Activated CD4-positive, alpha-beta T cell treated with anti-CD3 and anti-CD28 coated beads, Interleukin-2, amount 10 ng/mL, durations not matched to agents 24 days and 14 days (primary cell): ENCODE results near the gene OSBP2. TPM values are rescaled to one million over a fixed set of nuclear protein-coding genes. Genes with fewer than 3 reads are reported as not detected.

Source experiments
- DNase-seq: peaks from one replicate; pipeline ENCODE4 v3.0.0; 2022
- H3K27ac Mint-ChIP-seq: one replicate; pipeline ENCODE4 v1.8.0; 2022; ENCODE audit warnings: mild to moderate bottlenecking, mixed read lengths
- H3K27me3 Mint-ChIP-seq: one replicate; pipeline ENCODE4 v1.8.0; 2022; ENCODE audit warnings: mixed read lengths
- H3K36me3 Mint-ChIP-seq: one replicate; pipeline ENCODE4 v1.8.0; 2022; ENCODE audit warnings: low read depth, mild to moderate bottlenecking, mixed read lengths
- H3K4me1 Mint-ChIP-seq: one replicate; pipeline ENCODE4 v1.8.0; 2021; ENCODE audit warnings: mixed read lengths
- H3K4me3 Mint-ChIP-seq: one replicate; pipeline ENCODE4 v1.8.0; 2022; ENCODE audit warnings: mild to moderate bottlenecking, moderate library complexity, mixed read lengths
- H3K9me3 Mint-ChIP-seq: one replicate; pipeline ENCODE4 v1.8.0; 2021; ENCODE audit warnings: mixed read lengths
- intact Hi-C: fragments of 100-400 bp; cut with micrococcal nuclease; formaldehyde crosslinking; loops from one replicate; pipeline ENCODE4 v1.15.1; 2023
- total RNA-seq: library from RNA; stranded (reverse); gene quantifications from 2 replicates; pipeline ENCODE4 v1.2.3, GENCODE V29; 2022

Gene OSBP2
- 2.1 and 2.6 TPM in 2 replicates for total RNA-seq

- H3K36me3 Mint-ChIP-seq = peaks cover 3% of the 10 kb centered on the region
- H3K27ac Mint-ChIP-seq = peak within 1 kb of the TSS; percentile 71
- peak within 1 kb of the TSS; percentile 85 for H3K4me3 Mint-ChIP-seq
- DNase-seq = peak; percentile 80
- peaks cover 10% of the 10 kb centered on the region for H3K4me1 Mint-ChIP-seq
- peaks cover 24% of the 10 kb centered on the region for H3K27me3 Mint-ChIP-seq
- H3K9me3 Mint-ChIP-seq = no peaks in the 10 kb centered on the region
- intact Hi-C loops = loop anchor here (5.0 to 10.0 kb wide), 2 partner anchors 60 to 63 kb away; partner anchors contain the start of gene SLC35E4
Measured at GRCh38 chr22:30694640-30695350, at the start of gene OSBP2. Gene OSBP2, plus strand, starts transcription at chr22:30694874. Its CDS starts 36 bp downstream, at chr22:30694910.

GRCh38 chr22:30646518-30647160, 48.0 kb upstream of the OSBP2 start:
- no peak overlapping the region for H3K4me3 Mint-ChIP-seq
- H3K4me1 Mint-ChIP-seq = peaks cover 40% of the 10 kb centered on the region

GRCh38 chr22:30647536-30647935, 47.1 kb upstream of the OSBP2 start:
- Mint-ChIP-seq H3K36me3 (peaks cover 12% of the 10 kb centered on the region), H3K4me3 (no peak overlapping the region), H3K27me3 (no peaks in the 10 kb centered on the region), H3K27ac (peak overlapping the region; percentile 57), H3K4me1 (peaks cover 45% of the 10 kb centered on the region), H3K9me3 (no peaks in the 10 kb centered on the region)
- no peak for DNase-seq
- intact Hi-C loops = no loop called here

More at GRCh38 chr22:30646518-30647160, 48.0 kb upstream of the OSBP2 start:
- Mint-ChIP-seq H3K27me3 (no peaks in the 10 kb centered on the region), H3K36me3 (peaks cover 10% of the 10 kb centered on the region), H3K9me3 (no peaks in the 10 kb centered on the region), H3K27ac (no peak overlapping the region)
- intact Hi-C loops = no loop called here
- no peak for DNase-seq

GRCh38 chr22:30648825-30649224, 45.8 kb upstream of the OSBP2 start:
- Mint-ChIP-seq H3K4me1 (peaks cover 43% of the 10 kb centered on the region), H3K36me3 (peaks cover 14% of the 10 kb centered on the region), H3K27ac (peak overlapping the region; percentile 92), H3K9me3 (no peaks in the 10 kb centered on the region), H3K27me3 (no peaks in the 10 kb centered on the region), H3K4me3 (peak overlapping the region; percentile 40)
- intact Hi-C loops = loop anchor here (1.0 to 2.0 kb wide), 3 partner anchors 15 to 93 kb away; partner anchors contain the start of gene DUSP18
- no peak for DNase-seq

- intact Hi-C loops = loop anchor here (1.0 to 2.0 kb wide), 3 partner anchors 15 to 93 kb away; partner anchors contain the start of gene DUSP18
- no peaks in the 10 kb centered on the region for H3K9me3 Mint-ChIP-seq
- DNase-seq = peak; percentile 91
- H3K27ac Mint-ChIP-seq = peak overlapping the region; percentile 92
- peak overlapping the region; percentile 40 for H3K4me3 Mint-ChIP-seq
- H3K36me3 Mint-ChIP-seq = peaks cover 16% of the 10 kb centered on the region
- peaks cover 38% of the 10 kb centered on the region for H3K4me1 Mint-ChIP-seq
- no peaks in the 10 kb centered on the region for H3K27me3 Mint-ChIP-seq
Measured at GRCh38 chr22:30649430-30650007, 45.2 kb upstream of the OSBP2 start.

GRCh38 chr22:30650508-30651116, 44.1 kb upstream of the OSBP2 start:
- Mint-ChIP-seq H3K27ac (peak overlapping the region; percentile 72), H3K4me3 (no peak overlapping the region), H3K27me3 (no peaks in the 10 kb centered on the region), H3K36me3 (peaks cover 22% of the 10 kb centered on the region), H3K4me1 (peaks cover 34% of the 10 kb centered on the region), H3K9me3 (no peaks in the 10 kb centered on the region)
- intact Hi-C loops = no loop called here
- DNase-seq = no peak

GRCh38 chr22:30652852-30653251, 41.8 kb upstream of the OSBP2 start:
- Mint-ChIP-seq H3K36me3 (peaks cover 18% of the 10 kb centered on the region), H3K4me1 (peaks cover 34% of the 10 kb centered on the region), H3K27me3 (no peaks in the 10 kb centered on the region), H3K4me3 (no peak overlapping the region), H3K27ac (peak overlapping the region; percentile 9), H3K9me3 (no peaks in the 10 kb centered on the region)
- intact Hi-C loops = no loop called here
- no peak for DNase-seq

GRCh38 chr22:30654361-30654760, 40.3 kb upstream of the OSBP2 start:
- intact Hi-C loops = no loop called here
- Mint-ChIP-seq H3K4me1 (peaks cover 24% of the 10 kb centered on the region), H3K36me3 (peaks cover 14% of the 10 kb centered on the region), H3K4me3 (no peak overlapping the region), H3K27ac (no peak overlapping the region), H3K9me3 (no peaks in the 10 kb centered on the region), H3K27me3 (no peaks in the 10 kb centered on the region)
- no peak for DNase-seq

GRCh38 chr22:30655532-30655931, 39.1 kb upstream of the OSBP2 start:
- intact Hi-C loops = no loop called here
- no peak for DNase-seq
- H3K27ac Mint-ChIP-seq = no peak overlapping the region
- no peak overlapping the region for H3K4me3 Mint-ChIP-seq
- H3K36me3 Mint-ChIP-seq = peaks cover 21% of the 10 kb centered on the region
- no peaks in the 10 kb centered on the region for H3K9me3 Mint-ChIP-seq
- H3K27me3 Mint-ChIP-seq = no peaks in the 10 kb centered on the region
- peaks cover 18% of the 10 kb centered on the region for H3K4me1 Mint-ChIP-seq

GRCh38 chr22:30662040-30662439, 32.6 kb upstream of the OSBP2 start:
- Mint-ChIP-seq H3K27ac (no peak overlapping the region), H3K27me3 (no peaks in the 10 kb centered on the region), H3K4me1 (peaks cover 12% of the 10 kb centered on the region), H3K4me3 (no peak overlapping the region), H3K9me3 (no peaks in the 10 kb centered on the region), H3K36me3 (peaks cover 33% of the 10 kb centered on the region)
- DNase-seq = no peak
- intact Hi-C loops = no loop called here

GRCh38 chr22:30664798-30665197, 29.9 kb upstream of the OSBP2 start:
- peaks cover 2% of the 10 kb centered on the region for H3K27me3 Mint-ChIP-seq
- intact Hi-C loops = no loop called here
- peak; percentile 56 for DNase-seq
- peaks cover 20% of the 10 kb centered on the region for H3K4me1 Mint-ChIP-seq
- H3K9me3 Mint-ChIP-seq = no peaks in the 10 kb centered on the region
- peaks cover 30% of the 10 kb centered on the region for H3K36me3 Mint-ChIP-seq
- no peak overlapping the region for H3K4me3 Mint-ChIP-seq
- H3K27ac Mint-ChIP-seq = no peak overlapping the region

GRCh38 chr22:30665266-30665665, 29.4 kb upstream of the OSBP2 start:
- Mint-ChIP-seq H3K36me3 (peaks cover 26% of the 10 kb centered on the region), H3K4me1 (peaks cover 22% of the 10 kb centered on the region), H3K4me3 (no peak overlapping the region), H3K9me3 (no peaks in the 10 kb centered on the region), H3K27me3 (peaks cover 2% of the 10 kb centered on the region), H3K27ac (peak overlapping the region; percentile 57)
- no peak for DNase-seq
- intact Hi-C loops = no loop called here

- peaks cover 24% of the 10 kb centered on the region for H3K36me3 Mint-ChIP-seq
- H3K27me3 Mint-ChIP-seq = peaks cover 2% of the 10 kb centered on the region
- no peak overlapping the region for H3K27ac Mint-ChIP-seq
- peak overlapping the region; percentile 93 for H3K4me3 Mint-ChIP-seq
- peaks cover 25% of the 10 kb centered on the region for H3K4me1 Mint-ChIP-seq
- DNase-seq = no peak
- intact Hi-C loops = loop anchor here (2.0 kb wide), 2 partner anchors 17 to 77 kb away; no protein-coding TSS in a partner anchor
- H3K9me3 Mint-ChIP-seq = no peaks in the 10 kb centered on the region
Measured at GRCh38 chr22:30665786-30666185, 28.9 kb upstream of the OSBP2 start.
